Stimulated activated naive CD8-positive, alpha-beta T cell treated with anti-CD3 and anti-CD28 coated beads, Interleukin-15, Interleukin-2, amounts not matched to agents 100 U/mL and 50 U/mL, for 24 hours (primary cell): ENCODE data around the gene WFS1.

Experiments used
- ATAC-seq: fragments of 150-1000 bp; cut with Tn5 transposase; one replicate; pipeline ENCODE4 v1.10.0; 2021
- DNase-seq: peaks from one replicate; pipeline ENCODE4 v3.0.0; 2021

The WFS1 gene

GRCh38 chr4:6338951-6339817 is 69.5 kb downstream of the WFS1 start:
- no peak for DNase-seq
- no peak for ATAC-seq

DNA sequence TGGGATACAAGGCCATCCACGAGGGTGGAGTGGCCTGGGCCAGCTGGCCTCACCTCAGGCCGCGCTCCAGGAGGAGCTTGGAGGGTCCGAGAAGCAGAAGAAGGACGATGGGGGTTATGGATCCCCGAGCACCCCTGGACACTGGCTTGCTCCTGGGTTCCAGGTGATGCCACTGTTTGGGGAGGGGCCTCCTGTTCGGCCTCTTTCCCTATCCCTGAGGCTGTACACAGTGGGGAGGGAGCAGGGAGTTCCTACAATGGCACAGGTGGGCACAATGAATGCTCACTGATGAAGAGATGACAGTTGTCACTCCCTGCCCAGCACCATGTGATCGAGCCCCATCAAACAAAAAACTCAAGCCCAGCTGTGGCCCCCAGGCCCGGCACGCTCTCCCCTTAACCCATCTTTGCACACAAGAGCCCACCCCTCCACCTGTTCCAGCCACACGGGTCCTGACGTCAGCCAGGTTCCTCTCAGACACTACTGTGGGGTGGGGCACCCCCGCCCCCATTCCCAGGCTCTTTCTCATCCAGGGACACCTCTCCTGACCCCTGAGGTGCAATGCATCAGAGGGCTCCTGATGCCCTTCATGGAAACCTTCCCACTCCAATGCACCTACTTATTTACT is 70.3 kb downstream of the WFS1 start:
- ATAC-seq (no peak), DNase-seq (no peak)

DNA sequence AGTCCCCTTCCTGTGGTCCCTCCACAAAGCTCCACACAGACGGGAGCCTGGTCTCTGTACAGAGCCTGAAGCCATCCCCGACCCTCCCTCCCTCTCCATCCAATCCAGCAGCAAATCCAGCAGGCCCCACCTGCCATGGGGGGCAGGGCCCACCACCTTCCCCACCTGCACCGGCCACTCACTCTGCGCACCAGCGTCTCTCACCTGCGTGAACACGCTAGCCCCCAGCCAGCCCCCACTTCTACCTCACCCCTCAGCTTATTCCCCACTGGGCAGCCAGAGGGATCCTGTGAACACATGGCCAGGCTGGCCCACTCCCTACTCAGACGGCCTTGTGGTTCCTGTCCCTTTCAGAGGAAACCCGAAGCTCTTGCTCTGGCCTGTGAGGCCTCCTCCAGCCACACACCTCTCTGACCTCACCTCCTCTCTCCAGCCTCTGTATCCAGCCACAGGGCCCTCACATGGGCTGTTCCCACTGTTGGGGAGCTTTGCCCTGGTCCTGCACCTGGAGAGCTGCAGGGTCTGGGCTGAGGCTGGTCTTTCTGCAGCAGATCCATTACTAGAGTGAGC is 70.9 kb downstream of the WFS1 start:
- ATAC-seq (no peak), DNase-seq (no peak)

- no peak for DNase-seq
Measured at GRCh38 chr4:6341696-6342095, 72.0 kb downstream of the WFS1 start.

DNA sequence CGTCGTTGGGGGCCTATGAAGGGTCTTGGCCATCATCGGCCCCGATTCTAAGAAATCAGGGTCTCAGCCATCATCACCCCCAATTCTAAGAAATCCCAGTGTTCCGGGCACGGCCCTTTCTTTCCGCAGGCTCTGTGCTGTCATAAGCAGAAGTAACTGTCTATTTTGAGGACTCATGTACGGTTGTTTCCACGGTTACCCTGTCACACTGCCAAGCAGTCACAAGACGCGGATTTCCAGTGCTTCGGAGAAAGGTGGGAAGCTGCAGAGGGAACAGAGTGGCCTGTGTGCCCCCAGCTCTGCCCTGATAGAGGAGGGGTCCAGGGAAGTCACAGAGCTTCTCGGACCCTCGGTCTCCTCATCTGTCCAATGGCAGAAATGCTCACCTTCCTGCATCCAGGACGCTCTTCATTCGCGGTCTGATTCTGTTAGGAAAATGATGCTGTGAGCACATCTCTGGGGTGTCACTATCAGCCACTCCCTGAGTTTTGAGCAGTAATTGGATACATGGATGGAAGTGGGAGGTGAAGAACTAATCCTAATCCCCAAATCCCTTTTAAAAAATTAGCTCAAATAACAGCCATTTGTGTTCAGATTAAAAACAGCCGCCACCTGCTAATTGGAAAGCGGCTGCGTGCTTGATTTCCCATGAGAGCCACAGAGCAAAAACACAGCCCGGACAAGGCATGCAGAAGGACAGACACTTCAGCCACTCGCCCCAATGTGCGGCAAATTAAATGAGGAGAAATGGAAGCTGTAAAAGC is 73.1 kb downstream of the WFS1 start:
- DNase-seq: no peak

More at GRCh38 chr4:6341696-6342095, 72.0 kb downstream of the WFS1 start:
- no peak for ATAC-seq

GRCh38 chr4:6343939-6344408 is 74.3 kb downstream of the WFS1 start:
- no peak for ATAC-seq
- DNase-seq: no peak

More for the DNA sequence above, 73.1 kb downstream of the WFS1 start:
- ATAC-seq: no peak

- no peak for ATAC-seq
- no peak for DNase-seq
Measured at GRCh38 chr4:6345096-6345830, 75.6 kb downstream of the WFS1 start.

DNA sequence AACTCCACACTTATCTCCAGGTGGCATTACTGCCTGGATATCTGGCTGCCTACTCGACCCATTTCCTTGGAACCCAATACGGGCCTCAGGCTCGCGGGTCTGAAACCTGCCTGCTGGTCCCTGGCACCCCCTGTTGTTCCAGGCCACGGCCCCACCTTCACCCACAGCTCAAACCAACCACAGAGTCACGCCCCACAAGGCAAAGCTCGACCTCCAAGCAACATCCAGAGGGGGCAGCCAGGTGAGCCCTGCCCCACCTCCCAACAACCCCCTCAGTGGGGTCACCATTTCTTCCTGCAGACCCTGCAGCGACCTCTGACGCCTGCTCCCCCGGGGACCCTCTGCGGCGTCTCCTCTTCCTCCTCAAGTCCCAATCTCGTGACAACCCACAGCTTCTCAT is 76.2 kb downstream of the WFS1 start:
- ATAC-seq: no peak
- DNase-seq: no peak

- no peak for ATAC-seq
Measured at GRCh38 chr4:6346373-6347110, 76.9 kb downstream of the WFS1 start.

DNA sequence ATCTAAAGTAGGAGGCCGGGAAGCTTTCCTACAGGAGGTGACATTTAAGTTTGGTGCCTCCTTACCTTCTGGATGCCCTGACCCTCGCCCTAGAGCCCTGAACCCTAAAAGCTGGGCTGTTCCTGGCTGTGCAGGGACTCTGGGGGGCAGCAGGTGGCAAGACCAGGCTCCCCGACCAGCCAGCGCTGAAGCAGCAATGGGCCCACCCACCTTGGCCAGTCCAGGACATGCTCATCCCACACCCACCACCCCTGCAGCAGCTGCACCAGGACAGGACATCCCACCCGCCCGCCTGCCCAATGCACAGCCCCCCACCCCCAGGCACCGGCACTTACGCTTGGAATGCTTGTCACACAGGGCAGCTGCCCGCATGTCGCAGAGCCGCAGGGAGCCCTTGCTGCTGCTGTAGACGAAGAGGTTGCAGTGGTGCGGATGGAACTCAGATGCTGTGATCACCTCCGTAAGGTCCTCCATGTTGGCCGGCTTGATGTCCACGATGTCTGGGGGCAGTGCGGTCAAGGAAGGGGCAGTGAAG is 77.9 kb downstream of the WFS1 start:
- DNase-seq: no peak
- ATAC-seq: no peak

More at GRCh38 chr4:6346373-6347110, 76.9 kb downstream of the WFS1 start:
- no peak for DNase-seq

- DNase-seq: no peak
- ATAC-seq: no peak
Measured at GRCh38 chr4:6348408-6348807, 78.8 kb downstream of the WFS1 start.

DNA sequence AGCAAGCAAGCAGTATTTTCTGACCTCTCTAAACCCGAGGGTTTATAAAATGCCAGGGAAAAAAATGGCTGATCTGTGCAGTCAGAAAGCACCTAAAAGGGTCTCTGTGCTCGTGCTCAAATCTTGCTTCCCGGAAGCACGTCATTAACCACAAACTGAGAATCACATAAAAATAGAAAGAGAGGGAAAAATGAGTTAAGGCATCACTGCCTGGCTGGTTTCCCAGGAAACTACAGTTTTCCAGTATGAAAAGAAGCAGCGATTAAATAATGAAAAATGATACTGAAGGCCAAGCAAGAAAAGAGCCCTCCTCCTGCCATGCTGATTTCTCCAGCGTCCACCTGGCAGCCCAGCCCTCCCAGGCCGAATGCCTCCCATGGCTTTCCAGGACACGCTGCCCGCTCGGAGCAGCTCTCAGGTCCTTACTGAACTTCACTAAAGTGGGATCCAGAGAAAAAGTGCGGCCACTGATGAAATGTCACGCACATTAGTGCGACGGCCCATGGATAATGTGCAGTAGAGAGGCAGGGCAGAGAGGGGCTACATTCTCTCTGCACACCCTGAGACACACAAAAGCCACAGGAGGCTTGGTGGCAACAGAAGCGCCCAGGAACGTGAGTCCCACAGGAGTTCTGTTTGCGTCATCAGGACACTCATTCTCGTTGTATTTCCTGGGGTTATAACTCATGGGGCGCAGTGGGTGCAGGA is 80.4 kb downstream of the WFS1 start:
- DNase-seq (no peak), ATAC-seq (no peak)

- no peak for DNase-seq
- no peak for ATAC-seq
Measured at GRCh38 chr4:6350646-6351045, 81.0 kb downstream of the WFS1 start.

DNA sequence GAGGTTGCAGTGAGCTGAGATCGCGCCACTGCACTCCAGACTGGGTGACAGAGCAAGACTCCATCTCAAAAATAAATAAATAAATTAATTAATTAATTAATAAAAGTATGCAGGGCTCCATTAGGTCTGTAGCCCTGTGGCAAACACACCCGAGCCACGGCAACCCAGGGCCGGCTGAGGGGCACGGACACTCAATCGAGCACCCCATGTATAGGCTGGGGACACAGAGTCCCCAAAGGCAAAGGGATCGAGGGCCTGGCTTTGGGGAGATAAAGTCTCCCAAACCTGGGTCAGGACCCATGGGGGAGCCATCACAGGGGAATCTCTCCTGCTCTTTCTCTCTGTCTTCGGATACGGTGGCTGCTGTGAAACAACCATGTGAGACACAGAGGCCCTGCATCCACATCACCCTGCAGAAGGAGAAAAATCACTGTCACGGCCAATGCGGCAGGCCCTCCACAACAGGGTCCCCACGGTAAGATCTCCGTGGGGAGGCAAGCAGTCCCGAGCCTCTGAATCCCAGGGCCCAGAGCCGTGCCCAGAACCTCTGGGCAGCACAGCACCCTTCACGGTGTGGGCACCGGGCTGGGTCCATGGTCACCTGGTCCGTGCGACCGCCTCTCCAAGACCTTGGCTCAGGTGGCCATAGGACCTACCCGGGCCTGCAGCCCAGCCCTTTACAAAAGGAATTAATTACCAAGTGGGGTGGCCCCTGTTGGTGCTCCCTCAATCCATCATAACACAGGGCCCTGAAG is 81.8 kb downstream of the WFS1 start:
- ATAC-seq (no peak), DNase-seq (no peak)

DNA sequence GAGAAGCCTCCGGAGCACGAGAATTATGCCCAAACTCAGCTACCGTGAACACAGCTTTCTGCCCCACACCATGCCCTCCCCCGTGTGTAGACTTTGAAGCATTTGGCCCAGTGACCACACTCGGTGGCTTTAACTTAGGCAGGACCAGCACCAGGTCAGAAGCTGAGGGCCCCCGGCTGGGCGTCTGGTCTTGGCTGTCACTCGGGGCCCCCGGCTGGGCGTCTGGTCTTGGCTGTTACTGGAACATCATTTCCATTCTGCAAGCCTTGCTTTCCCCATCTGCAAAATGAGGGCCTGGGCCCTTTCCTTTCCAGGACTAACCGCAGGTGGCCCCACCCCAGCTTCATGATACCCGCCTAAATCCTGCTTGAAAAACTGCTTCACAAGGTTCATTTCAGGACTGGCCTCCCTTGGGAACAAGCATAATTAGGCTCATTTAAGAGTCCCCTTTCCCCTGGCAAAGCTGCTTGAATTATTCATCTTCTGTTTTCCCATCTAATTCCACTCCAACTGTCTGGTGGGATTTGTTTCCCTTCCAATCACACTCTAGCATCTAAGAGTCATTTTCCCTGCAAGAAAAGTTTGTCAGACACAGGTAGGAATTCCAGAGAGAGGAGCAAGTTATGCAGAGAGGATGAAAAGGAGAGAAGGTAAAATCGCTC is 82.5 kb downstream of the WFS1 start:
- ATAC-seq: no peak
- DNase-seq: no peak
